Astrocyte of the spinal cord (primary cell): Measurements from ENCODE around the gene ANKRD33B.

ENCODE experiments used
- DNase-seq: peaks from one replicate; pipeline ENCODE4 v3.0.0; 2011; ENCODE audit warnings: low read depth, low spot score
- H3K4me3 ChIP-seq: 2 replicates; pipeline ENCODE4 v1.5.1; 2011; ENCODE audit warnings: low read depth, mild to moderate bottlenecking, low read length, moderate library complexity
- CTCF ChIP-seq: IDR thresholded peaks from 2 replicates; pipeline ENCODE4 v1.5.1; 2012; ENCODE audit warnings: low read depth, mild to moderate bottlenecking, low read length, inconsistent platforms
- in situ Hi-C: cut with HindIII; loops from 2 replicates; pipeline ENCODE4 v1.10.0; 2017; ENCODE audit warnings: low sequenced_read_pairs

The ANKRD33B gene

GRCh38 chr5:10551782-10552138 lies 12.1 kb upstream of the ANKRD33B start:
- H3K4me3 ChIP-seq, result no peak overlapping the region

GRCh38 chr5:10552183-10553143 lies 11.4 kb upstream of the ANKRD33B start:
- no peak for TF ChIP-seq CTCF
- DNase-seq, result peak; percentile 47
- in situ Hi-C loops, result no loop called here
- no peak overlapping the region for H3K4me3 ChIP-seq

More at GRCh38 chr5:10551782-10552138, 12.1 kb upstream of the ANKRD33B start:
- in situ Hi-C loops, result no loop called here
- no peak for TF ChIP-seq CTCF
- no peak for DNase-seq

GRCh38 chr5:10553476-10553875 lies 10.4 kb upstream of the ANKRD33B start:
- in situ Hi-C loops, result no loop called here
- H3K4me3 ChIP-seq, result no peak overlapping the region
- DNase-seq, result no peak
- TF ChIP-seq CTCF, result no peak

- peak; percentile 82 for DNase-seq
- in situ Hi-C loops, result no loop called here
- no peak for TF ChIP-seq CTCF
- H3K4me3 ChIP-seq, result no peak overlapping the region
Measured at GRCh38 chr5:10555277-10555684, 8.6 kb upstream of the ANKRD33B start.

- in situ Hi-C loops, result no loop called here
- peak; percentile 69 for DNase-seq
- H3K4me3 ChIP-seq, result no peak overlapping the region
- no peak for TF ChIP-seq CTCF
Measured at GRCh38 chr5:10556289-10556807, 7.5 kb upstream of the ANKRD33B start.

- H3K4me3 ChIP-seq, result no peak overlapping the region
- in situ Hi-C loops, result no loop called here
- no peak for DNase-seq
Measured at GRCh38 chr5:10556893-10557746, 6.8 kb upstream of the ANKRD33B start.

More at GRCh38 chr5:10556893-10557746, 6.8 kb upstream of the ANKRD33B start:
- TF ChIP-seq CTCF, result no peak
